GM21423 (cell line): ENCODE measurements around the gene EXOC1.
A peak's percentile ranks its signal among the peaks of the same experiment; 100 is the strongest.

Experiments
- ATAC-seq: cut with Tn5 transposase; IDR thresholded peaks from one replicate; pipeline ENCODE4 v1.9.1; 2021; ENCODE audit warnings: mild to moderate bottlenecking, moderate library complexity; ENCODE audit not compliant: unreplicated experiment

The EXOC1 gene

DNA sequence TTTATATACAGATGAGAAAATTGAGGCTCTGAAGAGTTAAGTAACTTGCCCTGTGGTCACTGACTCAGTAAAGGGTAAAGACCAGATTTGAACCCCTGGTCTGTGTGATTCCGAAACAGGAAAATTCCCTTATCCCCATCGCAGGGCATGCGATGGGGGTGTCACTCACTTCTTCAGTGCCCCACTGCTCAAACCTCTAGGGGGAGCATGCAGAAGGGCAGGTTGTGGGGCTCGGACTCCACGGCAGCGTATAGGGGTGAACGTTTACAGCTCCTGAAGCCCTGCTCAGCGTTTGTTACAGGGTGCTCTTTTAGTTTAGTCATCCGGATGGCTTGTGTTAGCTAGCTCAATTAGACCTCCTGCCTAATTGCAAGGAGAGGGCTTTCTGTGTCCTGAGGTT lies 3.7 kb upstream of the EXOC1 start:
- ATAC-seq = no peak

DNA sequence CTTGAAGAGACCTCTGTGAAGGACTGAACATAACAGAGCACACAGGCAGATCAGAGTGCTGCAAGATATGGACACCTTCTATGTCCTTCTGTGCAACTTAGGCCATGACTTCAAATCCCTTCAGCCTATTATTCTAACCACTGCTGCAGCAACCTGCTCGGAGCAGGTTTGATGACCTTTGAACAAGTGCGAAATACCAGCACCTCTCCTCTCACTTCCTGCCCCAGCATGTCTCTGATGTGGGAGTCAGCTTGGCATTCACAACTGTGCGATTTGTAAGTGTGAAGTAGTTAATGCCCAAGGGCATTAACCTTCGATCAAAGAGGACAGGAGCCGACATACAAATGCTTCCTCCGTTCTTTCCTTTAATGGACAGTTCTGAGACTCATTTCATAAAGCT lies 1.6 kb upstream of the EXOC1 start:
- ATAC-seq = no peak

DNA sequence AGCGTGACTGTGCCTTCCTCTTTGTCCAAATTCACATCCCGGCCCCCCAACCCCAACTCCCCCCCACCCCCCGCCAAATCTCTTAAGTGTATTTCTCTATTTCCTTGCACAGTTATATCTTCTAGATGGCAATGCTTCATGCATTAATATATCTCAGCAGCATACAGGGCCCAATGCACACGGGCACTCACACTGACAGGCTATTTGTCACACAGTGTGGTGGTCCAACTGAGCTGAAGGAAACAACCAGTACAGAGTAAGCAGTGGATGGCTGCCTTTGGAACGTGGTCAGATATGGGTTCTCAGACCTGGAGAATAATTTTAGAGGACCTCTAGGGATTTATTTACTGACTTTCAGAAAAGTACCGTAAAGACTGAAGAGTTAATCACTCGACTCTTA lies 681 bp downstream of the EXOC1 start:
- no peak for ATAC-seq

DNA sequence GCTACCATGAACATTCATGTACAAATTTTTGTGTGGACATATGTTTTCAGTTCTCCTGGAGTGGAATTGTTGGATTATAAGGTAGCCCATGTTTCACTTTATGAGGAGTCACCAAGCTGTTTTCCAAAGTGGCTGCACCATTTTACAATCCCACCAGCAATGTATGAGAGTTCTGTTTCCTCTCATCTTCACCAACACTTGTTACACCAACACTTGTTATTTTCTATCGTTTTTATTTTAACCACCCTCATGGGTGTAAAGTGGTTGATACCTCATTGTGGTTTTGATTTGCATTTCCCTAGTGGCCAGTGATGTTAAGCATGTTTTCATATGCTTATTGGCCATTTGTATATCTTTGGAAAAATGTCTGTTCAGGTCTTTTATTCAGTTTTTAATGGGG lies 4.1 kb downstream of the EXOC1 start:
- ATAC-seq = no peak

DNA sequence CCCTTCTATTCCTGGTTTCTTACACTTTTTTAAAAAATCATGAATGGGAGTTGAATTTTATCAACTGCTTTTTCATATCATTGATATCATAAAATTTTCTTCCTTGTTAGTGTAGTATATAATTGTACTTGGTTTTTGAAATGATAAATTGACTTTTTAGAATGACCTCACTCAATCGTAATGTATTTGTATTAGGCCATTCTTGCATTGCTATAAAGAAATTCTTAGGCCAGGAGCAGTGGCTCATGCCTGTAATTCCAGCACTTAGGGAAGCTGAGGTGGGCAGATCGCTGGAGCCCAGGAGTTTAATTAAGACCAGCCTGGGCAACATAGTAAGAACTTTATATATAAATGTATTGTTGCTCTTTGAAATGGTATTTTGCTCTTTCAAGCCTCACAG lies 6.3 kb downstream of the EXOC1 start:
- ATAC-seq = no peak

DNA sequence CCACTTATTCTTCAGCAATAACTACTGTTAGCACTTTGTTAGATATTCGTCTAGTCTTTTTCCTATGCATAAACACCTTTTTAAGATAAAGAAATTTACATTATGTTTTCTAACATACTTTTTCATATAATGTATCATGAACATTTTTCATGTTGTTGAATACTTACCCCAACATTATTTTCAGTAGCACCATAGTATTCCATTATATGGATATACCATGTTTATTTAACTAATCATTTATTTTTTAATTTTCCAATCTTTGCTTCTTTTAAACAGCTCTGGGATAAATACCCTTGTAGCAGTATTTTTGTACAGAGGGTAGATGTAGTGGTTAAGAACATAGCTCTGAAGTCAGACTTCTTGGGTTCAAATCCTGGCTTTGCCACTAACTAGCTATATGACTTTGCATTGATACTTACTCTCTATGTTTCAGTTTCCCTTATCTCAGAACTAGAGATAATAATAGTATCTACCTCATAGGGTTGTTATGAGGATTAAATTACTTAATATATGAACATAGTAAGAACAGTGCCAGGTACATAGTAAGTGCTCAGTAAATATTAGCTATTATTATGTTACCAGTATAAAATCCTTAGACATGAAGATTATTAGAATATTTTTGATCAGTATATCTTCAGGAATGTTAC lies 11.3 kb downstream of the EXOC1 start:
- ATAC-seq = no peak

DNA sequence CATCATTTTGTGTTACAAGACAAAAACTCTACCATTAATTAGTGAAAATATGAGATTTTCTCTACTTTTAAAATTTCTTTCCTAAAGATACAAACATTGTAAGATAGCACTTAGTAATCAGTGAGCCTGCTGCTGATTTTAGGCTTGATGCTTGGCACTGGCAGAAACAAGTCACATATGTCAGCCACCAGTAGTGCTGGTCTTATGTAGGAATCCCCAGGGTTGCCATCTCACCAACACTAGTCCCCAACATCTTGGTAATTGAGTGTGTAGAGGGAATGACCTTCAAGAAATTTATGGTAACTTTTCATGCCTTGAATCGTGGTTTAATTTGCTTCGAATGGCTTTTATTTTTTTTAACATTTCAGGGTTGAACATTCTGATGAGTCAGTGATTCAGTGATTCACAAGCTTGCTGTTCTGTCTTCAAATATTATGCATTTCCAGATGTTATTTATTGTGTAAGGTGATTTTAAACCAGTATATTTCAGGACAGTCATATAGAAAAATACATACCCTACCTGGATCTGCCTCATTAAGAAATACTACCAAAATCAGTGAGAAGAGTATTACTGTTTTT lies 11.9 kb downstream of the EXOC1 start:
- no peak for ATAC-seq

DNA sequence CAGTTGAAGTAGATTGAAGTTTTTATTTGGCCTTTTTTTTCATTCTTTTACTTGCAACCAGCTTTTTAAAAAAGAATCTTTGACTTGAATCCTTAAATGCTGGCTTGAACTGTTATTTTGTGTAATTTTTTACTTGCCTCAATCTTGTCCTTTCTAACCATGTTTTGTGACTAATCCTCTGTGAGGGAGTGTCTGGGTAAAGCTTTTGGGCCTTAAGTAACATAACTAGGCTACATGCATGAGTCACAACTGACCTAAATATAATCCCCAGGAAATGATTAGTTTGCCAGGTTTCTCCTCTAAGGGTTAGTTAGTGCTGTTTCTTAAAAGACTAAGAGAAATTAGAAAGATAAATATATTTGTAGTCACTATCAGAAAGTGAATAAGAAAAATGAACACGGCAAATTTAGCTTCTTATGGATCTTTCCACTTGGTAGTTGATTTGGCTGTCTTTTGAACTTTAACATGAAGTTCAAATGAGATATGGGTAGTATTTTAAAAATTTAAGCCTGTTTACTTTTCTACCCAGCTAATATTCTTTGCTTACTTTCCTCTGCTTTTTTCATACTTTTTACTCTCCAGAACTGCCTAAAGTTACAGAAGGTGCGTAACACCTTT lies 13.0 kb downstream of the EXOC1 start:
- ATAC-seq = peak; percentile 86

DNA sequence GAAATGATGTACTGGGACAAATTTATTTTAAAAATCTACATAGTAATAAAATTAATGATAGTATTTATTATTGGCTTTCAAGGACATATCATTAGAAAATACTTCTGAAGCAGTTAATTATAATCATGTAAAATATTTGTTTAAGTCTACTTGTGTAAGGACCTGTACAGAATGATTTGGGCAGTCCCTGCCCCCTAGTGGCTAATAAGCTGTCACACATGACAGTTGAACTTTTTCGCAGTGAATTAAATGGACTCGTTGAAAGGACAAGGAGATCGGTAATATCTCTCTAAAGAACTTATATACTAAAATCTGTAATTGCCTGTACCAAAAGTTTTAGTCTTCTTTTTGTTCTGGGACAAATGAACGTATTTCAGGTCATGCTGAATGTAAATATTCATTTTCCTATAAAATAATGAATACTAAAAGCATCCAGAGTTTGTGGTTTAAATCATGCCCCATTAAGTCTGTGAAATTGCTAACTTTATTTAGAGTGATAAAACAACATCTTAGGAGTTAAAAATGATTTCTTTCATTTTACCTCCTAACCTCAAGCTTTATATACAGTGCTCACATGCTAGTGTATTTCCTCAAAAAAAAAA lies 13.6 kb downstream of the EXOC1 start:
- ATAC-seq = peak; percentile 86

DNA sequence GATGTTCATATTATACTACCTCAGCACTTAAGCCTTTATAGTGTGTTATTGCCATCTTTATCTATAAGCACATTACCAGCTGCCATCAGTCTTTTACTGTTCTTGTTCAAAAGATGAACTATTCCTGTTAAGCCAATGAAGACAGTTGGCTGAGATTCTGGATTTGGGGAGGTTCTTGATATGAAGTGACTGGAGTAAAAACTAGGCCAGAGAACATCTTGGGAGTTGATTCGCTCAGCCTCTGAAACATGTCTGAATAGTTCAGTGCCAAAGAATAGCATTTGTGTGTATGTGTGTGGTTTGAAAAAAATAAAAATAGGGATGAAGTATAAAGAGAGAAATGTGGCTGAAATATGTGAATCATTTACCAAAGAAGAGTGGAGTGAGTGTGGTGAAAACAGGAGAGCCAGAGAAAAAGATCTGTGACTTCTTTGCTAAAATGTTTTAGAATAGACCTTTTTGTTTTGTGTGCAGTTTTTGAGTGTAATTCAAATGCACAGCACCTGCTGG lies 15.2 kb downstream of the EXOC1 start:
- no peak for ATAC-seq

DNA sequence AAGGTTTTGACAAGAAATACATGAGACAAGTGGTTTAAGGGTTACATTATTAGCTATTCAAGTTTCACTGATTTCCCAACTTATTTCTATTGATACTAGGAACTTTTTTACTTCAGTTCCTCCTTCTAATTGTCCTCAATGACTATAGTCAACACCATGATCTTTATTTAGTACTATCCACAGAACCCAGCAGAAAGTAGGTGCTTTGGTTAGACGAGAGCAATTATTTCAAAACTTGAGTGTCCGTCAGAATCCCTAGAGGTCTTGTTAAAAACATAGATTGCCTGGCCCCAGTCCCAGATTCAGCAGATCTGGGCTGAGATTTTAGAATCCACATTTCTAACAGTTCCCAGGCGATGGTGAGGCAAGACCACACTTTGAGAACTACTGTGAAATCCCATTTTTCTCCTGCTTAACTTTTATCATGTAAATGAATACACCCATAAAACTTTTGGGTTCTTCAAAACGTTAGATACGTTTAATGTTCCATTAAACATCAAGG lies 17.9 kb downstream of the EXOC1 start:
- ATAC-seq = no peak

DNA sequence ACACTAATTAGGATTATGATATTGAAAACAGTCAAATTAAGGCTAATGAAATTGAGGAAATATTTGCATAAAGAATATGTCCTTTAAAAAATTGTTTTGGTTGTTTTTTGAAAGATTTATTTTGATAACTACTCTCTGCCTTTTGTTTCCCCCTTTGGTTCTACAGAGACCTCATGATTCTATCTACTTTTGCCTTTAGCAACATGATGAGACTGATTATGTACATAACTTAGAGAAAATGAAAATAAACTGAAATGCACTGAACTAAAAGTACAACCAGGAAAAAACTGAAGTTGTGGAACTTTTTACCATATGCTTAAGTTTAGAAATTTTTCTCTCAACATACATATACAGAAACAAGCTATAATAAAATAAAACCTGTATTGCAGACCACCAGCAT lies 21.4 kb downstream of the EXOC1 start:
- ATAC-seq = no peak

DNA sequence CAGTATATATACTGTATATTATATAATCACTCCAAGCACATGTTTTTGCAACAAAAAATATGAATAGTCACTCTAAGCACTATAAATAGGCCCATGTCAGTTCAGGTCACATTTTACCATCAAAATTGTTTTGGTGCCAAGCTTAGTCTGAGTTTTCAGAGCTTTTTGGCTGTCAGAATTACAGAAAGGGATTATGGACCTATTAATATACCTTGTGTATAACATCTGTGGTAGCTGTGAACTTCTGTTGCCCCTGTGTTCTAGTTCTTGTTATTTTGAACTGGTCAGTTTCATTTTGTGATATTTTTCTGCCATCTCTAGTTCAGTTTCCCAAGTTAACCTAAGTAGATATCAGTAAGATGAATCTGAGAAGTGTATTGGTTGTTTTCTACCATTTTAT lies 22.9 kb downstream of the EXOC1 start:
- ATAC-seq = no peak

DNA sequence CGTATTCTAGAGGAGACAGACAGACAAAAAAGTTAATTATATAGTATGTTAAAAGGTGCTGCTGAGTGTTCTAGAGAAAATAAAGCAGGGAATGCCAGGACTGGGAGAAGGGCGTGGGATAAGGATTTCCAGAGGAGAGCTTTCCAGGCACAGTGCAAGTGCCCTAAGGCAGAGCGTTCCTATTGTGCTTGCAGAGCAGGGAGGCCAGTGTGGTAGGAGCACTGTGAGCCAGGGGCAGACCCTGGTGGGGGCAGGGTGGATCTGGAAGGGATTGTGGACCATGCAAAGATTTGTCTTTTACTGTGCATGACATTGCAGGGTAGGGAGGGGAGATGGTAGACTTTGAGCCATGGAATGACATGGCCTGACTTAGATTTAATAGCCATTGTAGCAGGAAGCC lies 25.8 kb downstream of the EXOC1 start:
- no peak for ATAC-seq

DNA sequence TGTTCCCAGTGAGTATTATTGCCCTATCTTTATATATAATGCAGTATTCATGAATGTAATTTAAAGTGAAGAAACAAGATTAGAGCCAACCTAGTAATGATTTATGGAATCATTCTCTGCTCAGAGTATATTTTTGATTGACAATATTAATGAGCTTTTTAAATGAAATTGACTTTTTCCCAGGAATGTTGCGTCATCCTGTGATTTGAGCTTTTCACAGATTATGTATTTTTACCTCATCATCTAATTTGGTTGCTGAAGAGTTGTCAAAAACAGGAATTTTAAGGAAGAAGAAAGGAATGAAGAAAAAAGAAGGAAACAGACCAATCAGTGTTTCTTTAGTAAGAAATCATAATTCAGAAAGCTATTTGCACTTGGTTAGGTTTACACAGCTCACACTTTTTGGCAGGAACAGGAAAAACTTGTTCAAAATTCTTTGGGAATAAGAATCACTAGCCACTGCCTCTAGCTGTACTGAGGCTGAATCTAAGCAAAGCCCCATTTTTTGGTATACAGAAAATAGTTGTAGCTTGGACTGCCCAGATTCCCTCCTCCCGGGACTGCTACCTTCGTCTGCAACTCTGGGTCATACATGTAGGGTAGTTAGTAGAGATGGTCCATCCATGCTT lies 27.3 kb downstream of the EXOC1 start:
- ATAC-seq = no peak

DNA sequence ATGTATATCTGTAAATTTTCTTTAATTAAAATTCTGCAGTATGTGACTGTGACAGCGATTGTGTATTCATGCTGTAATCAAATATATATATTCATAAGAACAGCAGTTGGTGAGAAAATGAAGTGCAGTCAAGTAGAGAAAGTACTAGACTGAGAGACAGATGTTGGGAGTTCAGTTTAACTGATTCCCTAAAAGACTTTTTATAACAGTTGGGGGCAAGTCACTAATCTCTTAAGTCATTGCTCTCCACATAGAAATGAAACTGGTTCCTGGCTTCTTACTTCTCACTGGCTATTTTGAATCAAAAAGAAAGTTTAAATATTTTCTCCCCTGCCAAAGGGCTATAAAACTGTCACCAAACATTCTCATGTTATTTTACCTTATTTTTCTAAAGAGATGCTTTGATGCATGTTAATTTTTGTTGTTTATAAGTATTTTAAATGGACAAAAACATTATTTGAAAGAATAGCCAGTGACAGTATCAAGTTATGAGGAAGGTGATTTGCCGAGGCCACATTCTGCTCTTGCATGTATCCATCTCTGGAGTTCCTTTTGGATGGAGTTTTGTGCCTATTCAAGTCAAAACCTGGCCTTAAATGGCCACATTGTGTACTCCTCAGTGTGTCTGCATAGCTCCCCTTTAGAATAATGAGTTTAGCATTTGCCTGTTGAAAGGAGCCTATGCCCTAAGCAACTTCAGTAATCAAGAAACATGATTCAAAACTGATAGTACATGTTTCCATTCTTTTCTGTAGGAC lies 30.8 kb downstream of the EXOC1 start:
- no peak for ATAC-seq

DNA sequence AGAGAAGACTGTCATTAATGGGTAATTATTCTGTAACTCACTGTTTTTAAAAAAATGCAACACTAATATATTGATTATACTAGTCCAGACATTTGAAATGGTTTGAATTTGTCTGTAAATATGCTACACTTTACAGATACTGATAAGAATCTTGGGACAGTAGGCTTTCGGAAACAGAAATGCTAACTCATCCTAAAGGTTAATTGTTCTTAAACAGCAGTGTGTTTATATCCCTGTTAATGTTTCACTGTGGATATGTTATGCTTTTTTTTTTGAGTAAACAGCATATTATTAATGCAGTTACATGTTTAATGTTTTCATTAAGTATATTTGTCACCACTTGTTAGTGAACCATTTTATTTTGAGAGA lies 31.4 kb downstream of the EXOC1 start:
- no peak for ATAC-seq

DNA sequence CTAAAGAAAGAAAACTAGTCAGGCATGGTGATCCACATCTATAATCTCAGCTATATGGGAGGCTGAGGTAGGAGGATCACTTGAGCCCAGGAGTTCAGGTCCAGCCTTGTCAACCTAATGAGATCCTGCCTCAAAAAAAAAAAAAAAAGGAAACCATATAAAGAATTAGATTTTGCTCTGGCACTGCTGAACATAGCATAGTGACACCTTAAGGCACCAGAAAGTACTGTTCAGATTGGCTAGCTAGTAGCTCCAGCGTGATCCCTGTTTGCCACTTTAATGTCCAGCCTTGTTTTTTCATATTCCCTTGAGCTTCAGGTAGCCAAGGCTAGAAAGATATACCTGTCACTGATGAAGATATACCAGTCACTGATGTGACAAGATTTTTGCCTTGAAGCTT lies 34.1 kb downstream of the EXOC1 start:
- ATAC-seq = no peak

DNA sequence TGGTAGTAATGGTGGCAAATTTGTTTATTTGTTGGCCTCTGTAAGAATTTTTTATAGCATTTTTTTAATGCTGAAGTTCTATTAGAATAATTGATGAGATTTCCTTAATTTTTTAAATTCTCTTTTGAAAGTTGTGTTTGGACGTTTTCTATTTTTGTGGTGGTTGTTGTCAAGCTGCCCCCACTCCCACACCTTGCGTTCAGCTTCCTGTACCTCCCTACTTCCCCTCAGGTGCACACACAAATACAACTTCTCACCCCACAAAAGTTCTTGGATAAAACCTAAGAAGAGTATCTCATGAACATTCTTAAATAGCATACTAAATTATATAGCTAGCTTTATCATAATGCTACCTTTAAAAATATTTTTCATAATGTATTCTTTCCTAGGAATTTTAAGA lies 38.7 kb downstream of the EXOC1 start:
- no peak for ATAC-seq

DNA sequence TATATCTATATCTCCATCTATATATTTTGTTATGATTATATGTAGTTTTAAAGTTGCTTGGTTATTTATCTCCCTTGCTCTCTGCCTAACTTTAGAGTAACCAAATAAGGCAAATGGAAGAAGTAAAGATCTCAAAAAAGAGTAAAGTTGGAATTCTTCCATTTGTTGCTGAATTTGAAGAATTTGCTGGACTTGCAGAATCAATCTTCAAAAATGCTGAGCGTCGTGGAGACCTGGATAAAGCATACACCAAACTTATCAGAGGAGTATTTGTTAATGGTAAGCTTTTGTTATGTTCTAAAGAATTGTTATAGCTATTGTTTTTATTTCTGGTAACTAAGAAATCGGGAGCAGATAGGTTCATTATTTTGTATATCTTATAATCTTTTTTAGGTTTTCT lies 43.2 kb downstream of the EXOC1 start:
- ATAC-seq = no peak

DNA sequence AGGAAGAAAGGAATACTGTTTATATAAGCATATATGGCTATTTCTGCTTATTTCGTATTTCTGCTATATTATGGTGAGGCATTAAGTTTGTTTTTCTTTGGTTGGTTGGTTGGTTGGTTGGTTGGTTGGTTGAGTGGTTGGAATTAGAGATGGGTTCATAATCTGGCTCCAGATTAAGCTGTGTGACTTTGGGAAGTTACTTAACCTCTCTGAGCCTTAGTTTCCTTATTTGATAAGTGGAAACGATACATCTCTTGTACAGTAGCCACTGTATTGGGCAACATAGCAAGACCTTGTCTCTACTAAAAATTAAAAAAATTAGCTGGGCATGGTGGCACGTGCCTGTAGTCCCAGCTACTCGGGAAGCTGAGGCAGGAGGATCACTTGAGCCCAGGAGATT lies 49.2 kb downstream of the EXOC1 start:
- ATAC-seq = no peak
